Mesendoderm (in vitro differentiated cells): Measurements from ENCODE around the gene GFM2.
A peak's percentile ranks its signal among the peaks of the same experiment; 100 is the strongest.
"Not testable (repeated sequence)": the region's sequence is repeated elsewhere in the genome, so short reads cannot be mapped to it uniquely, and the experiment has no call there.

Experiments
- DNase-seq: peaks from one replicate; pipeline ENCODE4 v3.0.0; 2013
- H2AK5ac ChIP-seq: 2 replicates; pipeline ENCODE4 v1.6.1; 2013; ENCODE audit warnings: low read length, inconsistent platforms
- H2BK120ac ChIP-seq: 2 replicates; pipeline ENCODE4 v1.6.1; 2013; ENCODE audit warnings: low read depth, mild to moderate bottlenecking, low read length, moderate library complexity, mixed read lengths
- H2BK15ac ChIP-seq: replicated peaks from 2 replicates; pipeline ENCODE4 v1.6.1; 2013; ENCODE audit warnings: low read depth, mild to moderate bottlenecking, moderate library complexity
- H2BK5ac ChIP-seq: 2 replicates; pipeline ENCODE4 v1.6.1; 2013; ENCODE audit warnings: low read length, inconsistent platforms
- H3K18ac ChIP-seq: 2 replicates; pipeline ENCODE4 v1.6.1; 2013; ENCODE audit warnings: mild to moderate bottlenecking, low read length, mixed read lengths
- H3K23ac ChIP-seq: one replicate; pipeline ENCODE4 v1.6.1; 2013; ENCODE audit warnings: low read length
- H3K27ac ChIP-seq: 2 replicates; pipeline ENCODE4 v1.5.1; 2013; ENCODE audit warnings: low read depth, mild to moderate bottlenecking, inconsistent platforms, low read length, moderate library complexity
- H3K27me3 ChIP-seq: 2 replicates; pipeline ENCODE4 v1.6.1; 2013; ENCODE audit warnings: low read length, control low read depth, mild to moderate bottlenecking, inconsistent platforms; ENCODE audit not compliant: insufficient read depth, poor library complexity
- H3K36me3 ChIP-seq: 2 replicates; pipeline ENCODE4 v1.6.1; 2013; ENCODE audit warnings: low read length, inconsistent platforms; ENCODE audit not compliant: control insufficient read depth, insufficient read depth
- H3K4ac ChIP-seq: one replicate; pipeline ENCODE4 v1.6.1; 2013; ENCODE audit warnings: low read depth, mild to moderate bottlenecking, low read length, moderate library complexity
- H3K4me1 ChIP-seq: 2 replicates; pipeline ENCODE4 v1.6.1; 2013; ENCODE audit warnings: low read depth, low read length, inconsistent platforms; ENCODE audit not compliant: control insufficient read depth
- H3K4me2 ChIP-seq: 2 replicates; pipeline ENCODE4 v1.6.1; 2013; ENCODE audit warnings: low read length
- H3K4me3 ChIP-seq: 2 replicates; pipeline ENCODE4 v1.5.1; 2013; ENCODE audit warnings: mild to moderate bottlenecking, low read length
- H3K56ac ChIP-seq: one replicate; pipeline ENCODE4 v1.6.1; 2013; ENCODE audit warnings: low read length
- H3K79me1 ChIP-seq: 2 replicates; pipeline ENCODE4 v1.6.1; 2013; ENCODE audit warnings: low read length, inconsistent platforms
- H3K79me2 ChIP-seq: 2 replicates; pipeline ENCODE4 v1.6.1; 2013; ENCODE audit warnings: mild to moderate bottlenecking, low read length; ENCODE audit not compliant: control insufficient read depth, insufficient read depth
- H3K9ac ChIP-seq: 2 replicates; pipeline ENCODE4 v1.6.1; 2013; ENCODE audit warnings: low read length, inconsistent platforms
- H4K5ac ChIP-seq: one replicate; pipeline ENCODE4 v1.6.1; 2013; ENCODE audit warnings: low read length
- H4K8ac ChIP-seq: one replicate; pipeline ENCODE4 v1.6.1; 2013; ENCODE audit warnings: low read depth, mild to moderate bottlenecking, control low read depth, low read length, moderate library complexity
- WGBS: extraction: QIAGEN DNeasy Blood & Tissue Kit; methylation state at CpG from one replicate; pipeline ENCODE4 v1.1.7; 2013; ENCODE audit warnings: low lambda C conversion rate, missing lambda C conversion rate; ENCODE audit not compliant: insufficient coverage; ENCODE audit errors: extremely low coverage; 5-methylcytosine and 5-hydroxymethylcytosine counted together

The GFM2 gene

DNA sequence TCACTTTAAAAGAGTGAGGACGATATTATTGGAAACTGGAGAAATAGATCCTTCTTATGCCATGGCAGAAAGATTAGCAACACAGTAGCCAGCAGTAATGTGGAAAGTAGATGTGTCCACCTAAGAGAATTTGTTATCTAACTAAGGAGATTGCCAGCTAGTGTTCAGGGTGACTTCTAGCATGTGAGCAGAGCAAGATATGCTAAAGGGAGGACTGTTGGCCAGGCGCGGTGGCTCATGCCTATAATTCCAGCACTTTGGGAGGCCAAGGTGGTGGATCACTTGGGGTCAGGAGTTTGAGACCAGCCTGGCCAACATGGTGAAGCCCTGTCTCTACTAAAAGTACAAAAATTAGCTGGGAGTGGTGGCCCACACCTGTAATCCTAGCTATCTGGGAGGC is 87.6 kb downstream of the GFM2 start:
- H3K79me1 ChIP-seq, H2AK5ac ChIP-seq, H3K23ac ChIP-seq, DNase-seq, H3K4me2 ChIP-seq, H3K18ac ChIP-seq, H3K27ac ChIP-seq, H3K4me3 ChIP-seq, H2BK15ac ChIP-seq, H3K36me3 ChIP-seq, H3K79me2 ChIP-seq, H3K27me3 ChIP-seq, H3K56ac ChIP-seq, H3K4ac ChIP-seq, H4K8ac ChIP-seq, H3K9ac ChIP-seq, H4K5ac ChIP-seq, H2BK5ac ChIP-seq, H2BK120ac ChIP-seq, H3K4me1 ChIP-seq: not testable (repeated sequence)
- no CpG with 5 or more reads among the region's 3 CpGs for WGBS

DNA sequence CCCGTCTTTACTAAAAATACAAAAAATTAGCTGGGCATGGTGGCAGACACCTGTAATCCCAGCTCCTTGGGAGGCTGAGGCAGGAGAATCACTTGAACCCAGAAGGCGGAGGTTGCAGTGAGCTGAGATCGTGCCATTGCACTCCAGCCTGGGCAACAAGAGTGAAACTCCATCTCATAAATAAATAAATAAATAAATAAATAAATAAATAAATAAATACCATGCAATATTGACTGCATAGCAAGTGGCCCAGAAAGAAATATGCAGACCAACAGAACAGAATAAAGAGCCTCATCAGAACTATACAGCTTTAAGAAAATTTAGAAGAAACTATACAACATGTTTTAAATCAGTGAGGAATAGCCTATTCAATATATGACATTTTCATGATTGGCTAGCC is 88.8 kb downstream of the GFM2 start:
- not testable (repeated sequence) for DNase-seq, H3K27ac ChIP-seq, H3K23ac ChIP-seq, H2AK5ac ChIP-seq, H3K9ac ChIP-seq, H3K4me2 ChIP-seq, H2BK15ac ChIP-seq, H2BK120ac ChIP-seq, H3K27me3 ChIP-seq, H3K79me1 ChIP-seq, H3K4me1 ChIP-seq, H2BK5ac ChIP-seq, H3K56ac ChIP-seq, H3K4ac ChIP-seq, H4K8ac ChIP-seq, H4K5ac ChIP-seq, H3K36me3 ChIP-seq, H3K18ac ChIP-seq, H3K79me2 ChIP-seq, H3K4me3 ChIP-seq
- WGBS: no CpG with 5 or more reads among the region's 3 CpGs

DNA sequence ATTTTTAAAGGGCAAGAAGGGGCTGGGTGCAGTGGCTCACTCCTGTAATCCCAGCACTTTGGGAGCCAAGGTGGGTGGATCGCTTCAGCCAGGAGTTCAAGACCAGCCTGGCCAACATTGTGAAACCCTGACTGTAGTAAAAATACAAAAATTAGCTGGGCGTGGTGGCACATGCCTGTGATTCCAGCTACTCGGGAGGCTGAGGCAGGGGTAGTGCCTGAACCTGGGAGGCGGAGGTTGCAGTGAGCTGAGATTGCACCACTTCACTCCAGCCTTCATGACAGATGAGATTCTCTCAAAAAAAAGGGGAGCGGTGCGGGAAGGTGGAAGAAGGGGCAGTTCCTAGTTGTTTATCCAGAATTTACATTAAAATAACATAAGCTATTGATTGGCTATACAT is 90.5 kb downstream of the GFM2 start:
- DNase-seq, H3K4me3 ChIP-seq, H3K36me3 ChIP-seq, H3K18ac ChIP-seq, H3K27ac ChIP-seq, H2BK15ac ChIP-seq, H3K23ac ChIP-seq, H3K27me3 ChIP-seq, H3K4ac ChIP-seq, H3K4me2 ChIP-seq, H2AK5ac ChIP-seq, H3K79me1 ChIP-seq, H4K5ac ChIP-seq, H3K4me1 ChIP-seq, H3K79me2 ChIP-seq, H2BK5ac ChIP-seq, H3K9ac ChIP-seq, H3K56ac ChIP-seq, H4K8ac ChIP-seq, H2BK120ac ChIP-seq: not testable (repeated sequence)
- no CpG with 5 or more reads among the region's 6 CpGs for WGBS

DNA sequence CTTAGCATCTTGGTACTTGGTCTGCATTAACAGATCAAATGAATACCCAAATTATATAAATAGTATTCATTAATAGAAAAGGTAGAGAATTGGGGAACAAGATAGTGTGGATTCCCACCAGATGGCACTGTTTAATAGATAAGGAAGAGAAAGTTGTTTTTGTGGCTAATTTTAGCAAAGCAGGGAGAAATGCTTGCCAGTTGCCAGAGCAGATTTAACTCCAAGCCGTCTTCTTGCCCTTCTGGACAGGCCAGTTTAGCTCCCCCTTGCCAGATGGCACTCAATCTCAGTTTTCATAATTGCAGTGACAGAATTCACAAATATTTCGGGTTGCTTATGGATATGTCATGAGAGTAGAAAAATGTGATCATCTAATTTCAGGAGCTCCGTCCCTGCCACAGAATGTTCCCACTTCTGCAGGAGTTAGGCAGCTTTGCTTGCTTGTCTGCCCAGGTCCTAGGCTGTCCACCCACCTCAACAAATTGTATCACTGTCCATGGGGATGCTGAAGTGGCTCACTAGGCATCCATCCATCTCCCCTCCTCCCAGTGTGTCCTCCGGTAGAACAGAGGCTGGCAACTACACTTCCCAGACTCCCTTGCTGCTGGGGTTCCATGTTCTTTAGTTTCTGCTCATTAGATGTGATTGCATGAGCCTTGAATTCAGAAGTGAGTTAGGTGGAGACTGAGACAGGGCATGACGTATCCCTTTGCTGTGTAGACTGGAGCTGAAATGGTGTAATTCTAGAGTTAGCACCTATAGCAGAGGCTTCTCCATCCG is 93.7 kb downstream of the GFM2 start:
- Histone ChIP-seq H3K23ac (no peak overlapping the region), H2BK120ac (no peak overlapping the region), H3K56ac (no peak overlapping the region), H2AK5ac (no peak overlapping the region), H3K4me2 (no peak overlapping the region), H2BK15ac (no peak overlapping the region), H3K27me3 (no peaks in the 10 kb centered on the region), H2BK5ac (no peak overlapping the region), H3K79me1 (no peaks in the 10 kb centered on the region), H3K9ac (no peak overlapping the region), H3K36me3 (no peaks in the 10 kb centered on the region), H3K27ac (no peak overlapping the region), H3K18ac (no peak overlapping the region), H4K8ac (no peak overlapping the region), H3K4me1 (no peaks in the 10 kb centered on the region), H3K4ac (no peak overlapping the region), H3K4me3 (no peak overlapping the region), H3K79me2 (no peaks in the 10 kb centered on the region), H4K5ac (no peak overlapping the region)
- DNase-seq: peak; percentile 35
- WGBS: no CpG with 5 or more reads among the region's 6 CpGs

DNA sequence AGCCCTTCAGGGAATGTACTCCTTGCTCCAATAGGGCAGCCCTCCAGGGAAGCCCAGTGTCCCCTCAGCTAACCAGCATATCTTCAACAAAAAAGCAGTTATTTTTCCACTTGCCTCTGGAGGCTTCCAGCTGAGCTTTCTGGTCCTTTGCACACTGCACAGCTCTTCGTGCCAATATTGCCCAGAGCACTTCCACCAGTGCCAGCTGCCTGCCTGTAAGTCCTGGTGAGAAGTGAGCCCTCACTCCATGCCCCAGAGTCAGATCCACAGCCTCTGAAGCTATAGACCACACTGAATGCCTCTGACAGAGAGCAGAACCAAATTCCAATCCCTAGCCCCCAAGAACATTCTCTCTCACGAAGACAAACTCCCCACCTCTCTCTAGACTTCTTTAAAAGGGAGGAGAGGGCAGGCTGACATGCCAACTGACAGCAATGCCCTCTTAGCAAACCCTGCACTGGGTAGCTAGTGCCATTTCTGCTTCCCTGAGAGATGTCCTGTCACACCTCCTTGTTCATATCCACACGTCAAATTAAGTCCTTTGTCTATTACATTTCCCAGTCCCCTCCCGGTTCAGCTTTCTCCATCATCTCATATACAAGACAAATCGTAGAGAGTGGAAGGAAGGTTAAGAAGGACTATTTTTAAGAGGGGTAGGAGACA is 94.6 kb downstream of the GFM2 start:
- no peak for DNase-seq
- Histone ChIP-seq H3K56ac (no peak overlapping the region), H3K9ac (no peak overlapping the region), H2BK5ac (no peak overlapping the region), H3K4me3 (no peak overlapping the region), H3K79me1 (no peaks in the 10 kb centered on the region), H3K4me2 (no peak overlapping the region), H4K5ac (no peak overlapping the region), H3K23ac (no peak overlapping the region), H3K27me3 (no peaks in the 10 kb centered on the region), H3K27ac (no peak overlapping the region), H3K4me1 (no peaks in the 10 kb centered on the region), H4K8ac (no peak overlapping the region), H2BK120ac (no peak overlapping the region), H3K79me2 (no peaks in the 10 kb centered on the region), H2BK15ac (no peak overlapping the region), H3K18ac (no peak overlapping the region), H3K36me3 (no peaks in the 10 kb centered on the region), H2AK5ac (no peak overlapping the region), H3K4ac (no peak overlapping the region)
- WGBS: no CpG with 5 or more reads among the region's 5 CpGs
